HUES48 (cell line): ENCODE results near the gene JAK1.

ENCODE experiments used
- H3K27ac ChIP-seq: one replicate; pipeline ENCODE4 v1.7.0; 2013; ENCODE audit warnings: low read depth, low read length, inconsistent platforms
- H3K27me3 ChIP-seq: 2 replicates; pipeline ENCODE4 v1.6.1; 2013; ENCODE audit warnings: mild to moderate bottlenecking, low read length; ENCODE audit not compliant: control insufficient read depth, insufficient read depth
- H3K36me3 ChIP-seq: 2 replicates; pipeline ENCODE4 v1.6.1; 2013; ENCODE audit warnings: low read length; ENCODE audit not compliant: control insufficient read depth, insufficient read depth
- H3K4me1 ChIP-seq: 2 replicates; pipeline ENCODE4 v1.6.1; 2013; ENCODE audit warnings: mild to moderate bottlenecking, low read length; ENCODE audit not compliant: control insufficient read depth, insufficient read depth
- H3K4me3 ChIP-seq: 2 replicates; pipeline ENCODE4 v1.5.1; 2013; ENCODE audit warnings: mild to moderate bottlenecking, low read depth, low read length
- H3K9ac ChIP-seq: 2 replicates; pipeline ENCODE4 v1.6.1; 2013; ENCODE audit warnings: mild to moderate bottlenecking, low read depth, low read length, moderate library complexity
- H3K9me3 ChIP-seq: 2 replicates; pipeline ENCODE4 v1.6.1; 2013; ENCODE audit warnings: low read length; ENCODE audit not compliant: control insufficient read depth, insufficient read depth

The JAK1 gene

GRCh38 chr1:64875606-64876005 lies 90.7 kb downstream of the JAK1 start:
- Histone ChIP-seq H3K36me3 (0 out of 2 replicates have a peak, but pooled peaks cover 6% of the 10 kb centered on the region), H3K4me3 (no peak overlapping the region), H3K9ac (no peak overlapping the region), H3K4me1 (peaks cover 11% of the 10 kb centered on the region), H3K27me3 (no peaks in the 10 kb centered on the region), H3K27ac (no peak overlapping the region), H3K9me3 (no peaks in the 10 kb centered on the region)

GRCh38 chr1:64875101-64875500 lies 91.2 kb downstream of the JAK1 start:
- Histone ChIP-seq H3K27me3 (no peaks in the 10 kb centered on the region), H3K9ac (no peak overlapping the region), H3K27ac (no peak overlapping the region), H3K4me1 (peaks cover 11% of the 10 kb centered on the region), H3K36me3 (0 out of 2 replicates have a peak, but pooled peaks cover 6% of the 10 kb centered on the region), H3K9me3 (no peaks in the 10 kb centered on the region), H3K4me3 (no peak overlapping the region)

GRCh38 chr1:64874666-64875065 lies 91.7 kb downstream of the JAK1 start:
- H3K9me3 ChIP-seq = no peaks in the 10 kb centered on the region
- no peak overlapping the region for H3K27ac ChIP-seq
- H3K36me3 ChIP-seq = 0 out of 2 replicates have a peak, but pooled peaks cover 6% of the 10 kb centered on the region
- peaks cover 11% of the 10 kb centered on the region for H3K4me1 ChIP-seq
- H3K4me3 ChIP-seq = no peak overlapping the region
- no peak overlapping the region for H3K9ac ChIP-seq
- no peaks in the 10 kb centered on the region for H3K27me3 ChIP-seq

- Histone ChIP-seq H3K9ac (no peak overlapping the region), H3K27me3 (no peaks in the 10 kb centered on the region), H3K4me3 (no peak overlapping the region), H3K4me1 (peaks cover 11% of the 10 kb centered on the region), H3K36me3 (0 out of 2 replicates have a peak, but pooled peaks cover 6% of the 10 kb centered on the region), H3K27ac (no peak overlapping the region), H3K9me3 (no peaks in the 10 kb centered on the region)
Measured at GRCh38 chr1:64873576-64873975, 92.8 kb downstream of the JAK1 start.

DNA sequence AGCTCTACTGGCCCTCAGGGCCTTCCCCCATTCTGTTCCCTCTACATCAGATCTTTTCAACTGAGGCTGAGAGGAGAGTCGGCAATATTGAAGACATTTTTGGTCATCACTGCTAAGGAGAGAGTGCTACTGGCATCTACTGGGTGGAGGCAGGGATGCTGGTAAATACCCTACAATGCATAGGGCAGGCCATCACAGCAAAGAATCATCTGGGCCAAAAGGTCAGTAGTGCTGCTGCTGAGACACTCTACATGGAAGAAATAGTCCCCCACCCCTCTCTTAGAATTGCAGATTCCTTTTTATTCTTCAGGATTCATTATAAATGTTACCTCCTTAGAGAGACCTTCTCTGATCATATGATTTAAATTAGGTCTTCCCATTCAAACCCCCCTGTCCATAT lies 94.3 kb downstream of the JAK1 start:
- H3K4me1 ChIP-seq = peaks cover 2% of the 10 kb centered on the region; the same call in 1 of the 2 replicates
- H3K9ac ChIP-seq = no peak overlapping the region
- no peak overlapping the region for H3K4me3 ChIP-seq
- H3K36me3 ChIP-seq = 0 out of 2 replicates have a peak, but pooled peaks cover 6% of the 10 kb centered on the region
- no peaks in the 10 kb centered on the region for H3K9me3 ChIP-seq
- H3K27ac ChIP-seq = no peak overlapping the region
- H3K27me3 ChIP-seq = no peaks in the 10 kb centered on the region

DNA sequence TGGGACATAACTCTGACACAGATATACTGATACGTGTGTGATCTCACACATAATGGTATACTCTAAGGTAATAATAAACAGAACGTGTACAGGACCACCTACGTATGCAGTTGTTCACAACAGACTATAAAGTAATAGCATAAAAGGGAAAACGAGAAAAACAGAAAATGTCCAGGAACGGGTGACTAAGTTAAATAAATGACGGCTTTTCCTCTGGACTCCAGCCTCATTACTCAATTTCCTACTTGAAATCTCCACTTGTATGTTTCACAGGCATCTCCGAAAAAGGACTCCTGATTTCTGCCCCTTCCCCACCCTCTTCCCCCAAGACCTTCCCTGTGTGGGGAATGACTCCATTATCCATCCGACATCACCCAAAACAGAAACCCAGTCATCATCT lies 95.1 kb downstream of the JAK1 start:
- H3K27me3 ChIP-seq = no peaks in the 10 kb centered on the region
- H3K27ac ChIP-seq = no peak overlapping the region
- no peak overlapping the region for H3K4me3 ChIP-seq
- no peaks in the 10 kb centered on the region for H3K4me1 ChIP-seq
- H3K9me3 ChIP-seq = no peaks in the 10 kb centered on the region
- H3K9ac ChIP-seq = no peak overlapping the region
- 0 out of 2 replicates have a peak, but pooled peaks cover 10% of the 10 kb centered on the region for H3K36me3 ChIP-seq

DNA sequence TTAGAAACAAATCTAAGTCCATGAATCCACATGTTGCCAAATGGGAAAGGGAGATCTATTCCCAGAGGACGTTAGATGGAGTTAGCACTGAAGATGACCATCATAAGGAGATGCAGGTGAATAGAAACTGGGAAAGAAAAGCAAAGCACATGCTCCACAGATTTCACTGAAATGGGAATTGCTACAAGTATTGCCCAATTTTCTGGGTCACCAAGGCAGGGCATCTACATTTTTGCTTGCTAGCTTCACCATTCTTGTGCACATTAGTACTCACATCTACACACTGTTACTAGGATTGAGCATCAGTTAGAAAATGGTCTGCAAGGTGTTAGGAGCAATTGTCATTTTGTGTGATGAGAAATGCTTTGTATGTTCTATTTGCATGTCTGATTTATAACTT lies 99.1 kb downstream of the JAK1 start:
- Histone ChIP-seq H3K27me3 (no peaks in the 10 kb centered on the region), H3K27ac (no peak overlapping the region), H3K9ac (no peak overlapping the region), H3K36me3 (peaks cover 8% of the 10 kb centered on the region; the same call in 1 of the 2 replicates), H3K4me3 (no peak overlapping the region), H3K4me1 (no peaks in the 10 kb centered on the region), H3K9me3 (no peaks in the 10 kb centered on the region)

DNA sequence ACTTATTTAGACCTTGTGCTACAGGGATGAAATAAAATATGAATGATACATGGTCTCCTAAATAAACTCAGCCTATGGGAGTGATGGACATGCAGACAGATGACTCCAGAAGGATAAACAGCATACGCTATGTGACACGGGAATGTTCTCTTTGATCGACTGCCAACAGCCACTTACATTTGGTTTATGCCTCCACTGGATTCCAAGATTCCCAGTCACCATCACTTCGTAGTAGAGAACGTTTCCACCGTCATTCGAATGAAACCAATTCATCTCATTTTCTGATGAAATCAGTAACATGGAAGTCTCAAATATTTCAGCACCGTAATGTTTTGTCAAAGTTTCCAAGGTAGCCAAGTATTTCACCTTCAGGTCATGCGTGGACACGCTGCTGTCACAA lies 99.7 kb downstream of the JAK1 start:
- Histone ChIP-seq H3K36me3 (peaks cover 8% of the 10 kb centered on the region; the same call in 1 of the 2 replicates), H3K9ac (no peak overlapping the region)

GRCh38 chr1:64865105-64865757 lies 101.1 kb downstream of the JAK1 start:
- H3K36me3 ChIP-seq = peaks cover 8% of the 10 kb centered on the region; the same call in 1 of the 2 replicates
- no peaks in the 10 kb centered on the region for H3K27me3 ChIP-seq
- peaks cover 5% of the 10 kb centered on the region; the same call in 1 of the 2 replicates for H3K4me1 ChIP-seq
- no peaks in the 10 kb centered on the region for H3K9me3 ChIP-seq
- H3K9ac ChIP-seq = no peak overlapping the region
- no peak overlapping the region for H3K4me3 ChIP-seq
- H3K27ac ChIP-seq = no peak overlapping the region

More for the DNA sequence above, 99.7 kb downstream of the JAK1 start:
- Histone ChIP-seq H3K4me3 (no peak overlapping the region), H3K4me1 (peaks cover 4% of the 10 kb centered on the region; the same call in 1 of the 2 replicates), H3K9me3 (no peaks in the 10 kb centered on the region), H3K27ac (no peak overlapping the region), H3K27me3 (no peaks in the 10 kb centered on the region)

DNA sequence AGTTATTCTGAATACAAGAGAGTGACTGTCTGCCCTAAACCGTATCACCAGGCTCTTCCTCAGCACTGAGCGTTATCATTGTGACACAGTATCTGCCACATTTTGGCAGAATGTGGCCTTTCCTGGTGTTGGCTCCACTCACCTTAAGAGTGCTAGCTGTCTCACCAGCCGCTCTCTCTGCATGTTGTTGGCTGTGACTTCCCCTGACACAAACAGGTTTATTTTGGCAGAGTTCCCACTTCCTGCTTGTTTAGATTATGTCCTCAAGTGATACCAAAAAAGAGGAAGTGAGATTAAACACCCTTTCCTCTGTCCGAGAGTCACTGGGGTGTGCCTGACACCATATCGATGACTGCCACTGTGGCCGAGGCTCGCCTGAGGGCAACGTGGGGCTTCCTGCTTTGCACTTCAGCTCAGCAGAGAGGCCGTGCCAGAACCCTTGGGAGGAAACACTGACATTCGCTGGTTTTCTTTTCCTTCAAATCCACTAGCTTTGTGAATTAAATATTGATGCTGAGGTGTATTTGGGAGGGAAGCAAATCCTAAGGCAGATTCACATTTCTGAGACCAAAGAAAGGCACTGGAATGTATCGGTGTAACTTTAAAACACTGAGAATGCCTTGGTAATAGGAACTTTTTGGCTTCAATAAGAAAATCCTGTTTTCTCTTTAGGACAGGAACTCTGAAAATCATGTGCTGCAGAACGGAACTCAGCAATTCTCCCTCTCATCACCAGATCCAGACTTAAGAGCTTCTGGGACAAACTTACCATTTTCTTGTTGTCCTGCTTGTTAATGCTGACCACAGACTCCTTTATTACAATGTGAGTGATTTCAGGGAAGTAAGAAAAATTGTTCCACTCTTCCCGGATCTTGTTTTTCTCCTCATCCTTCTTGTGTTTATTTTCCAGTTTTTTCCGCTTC lies 102.1 kb downstream of the JAK1 start:
- H3K27me3 ChIP-seq = no peaks in the 10 kb centered on the region
- no peak overlapping the region for H3K27ac ChIP-seq
- no peak overlapping the region for H3K4me3 ChIP-seq
- H3K9me3 ChIP-seq = no peaks in the 10 kb centered on the region
- peaks cover 16% of the 10 kb centered on the region for H3K36me3 ChIP-seq
- H3K4me1 ChIP-seq = peaks cover 5% of the 10 kb centered on the region; the same call in 1 of the 2 replicates
- H3K9ac ChIP-seq = no peak overlapping the region

DNA sequence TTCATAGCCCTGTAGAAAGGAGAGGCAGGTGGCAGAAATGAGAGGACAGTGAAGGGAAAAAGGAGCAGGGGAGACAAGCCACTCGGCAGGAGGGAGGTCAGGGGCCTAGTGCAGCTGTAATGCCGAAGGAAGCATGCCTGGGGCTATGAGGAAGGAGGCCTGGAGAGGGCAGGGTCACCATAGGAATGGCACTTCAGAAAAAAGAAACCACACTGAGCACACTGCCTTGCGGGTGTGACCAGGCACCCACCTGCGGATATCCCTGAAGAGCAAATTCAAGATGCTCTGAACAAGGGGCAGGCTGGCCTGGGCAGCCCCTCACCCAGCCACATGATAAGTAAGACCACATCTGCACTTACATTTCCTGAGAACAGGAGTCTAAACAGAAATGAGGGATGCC lies 104.7 kb downstream of the JAK1 start:
- Histone ChIP-seq H3K9me3 (no peaks in the 10 kb centered on the region), H3K4me1 (peaks cover 5% of the 10 kb centered on the region; the same call in 1 of the 2 replicates), H3K27me3 (no peaks in the 10 kb centered on the region), H3K27ac (no peak overlapping the region), H3K9ac (no peak overlapping the region), H3K4me3 (no peak overlapping the region), H3K36me3 (peaks cover 23% of the 10 kb centered on the region)
